ENCODE results near the gene CD7. TPM values are rescaled to one million over a fixed set of nuclear protein-coding genes. Genes with fewer than 3 reads are reported as not detected.
A peak's percentile ranks its signal among the peaks of the same experiment; 100 is the strongest.

CD7 gene
- total and polyA plus RNA-seq, 2 donors (not counting 1 experiment from before 2014, with no cell fraction given), result 0.67 to 1.3 TPM

- ChIA-PET CTCF (interaction anchor here (1.0 to 5.5 kb wide), 6 partner anchors 11 to 84 kb away, joined by 3 to 24 read pairs (median 6); no protein-coding TSS in a partner anchor), POLR2A (interaction anchor here (0.5 to 2.9 kb wide), 12 partner anchors 16 to 260 kb away, joined by 3 to 20 read pairs (median 6); partner anchors contain the start of genes CSNK1D, DCXR, SECTM1 and SLC16A3)
- H3K4me3 ChIP-seq (ENCODE audit: control extremely low read depth in 1 of 5, extremely low read depth in 1 of 5, insufficient read depth in 1 of 5, low read depth in 2 of 5, low read length in 4 of 5), result peak overlapping the region; percentile 71 to 99 (median 87)
- no peaks in the 10 kb centered on the region for H3K27me3 ChIP-seq (replicated peaks in 1 of 4; ENCODE audit: control extremely low read depth in 1 of 4, control insufficient read depth in 3 of 4, insufficient read depth in 4 of 4, low read length in 3 of 4)
- peak overlapping the region; percentile 99 to 100 for H3K27ac ChIP-seq (ENCODE audit: low read length in 2 of 2)
- ATAC-seq (ENCODE audit: low read depth) (peak; percentile 15), DNase-seq (peak; percentile 90)
- H3K36me3 ChIP-seq (replicated peaks in 1 of 2; ENCODE audit: control extremely low read depth in 1 of 2, control insufficient read depth in 1 of 2, extremely low read depth in 1 of 2, insufficient read depth in 2 of 2, low read length in 1 of 2), result no peaks in the 10 kb centered on the region
- intact Hi-C loops (cut with micrococcal nuclease), result loop anchor here (1.0 to 10.0 kb wide), 4 partner anchors 24 to 432 kb away; partner anchors contain the start of genes CSNK1D, HEXD, OGFOD3 and P4HB
- H3K4me1 Mint-ChIP-seq, result peaks cover 76% of the 10 kb centered on the region
- WGBS (ENCODE audit: insufficient coverage), result 7% methylated on average over 18 of the region's 19 CpGs
- H4K20me1 ChIP-seq (ENCODE audit: control insufficient read depth, insufficient read depth, low read length, poor library complexity, severe bottlenecking), result no peaks in the 10 kb centered on the region
- H3K79me2 ChIP-seq (ENCODE audit: control insufficient read depth, insufficient read depth, low read length), result no peaks in the 10 kb centered on the region
- no peaks in the 10 kb centered on the region for H3K9me3 Mint-ChIP-seq (ENCODE audit: insufficient read depth)
- H2AFZ ChIP-seq (ENCODE audit: insufficient read depth, low read depth, low read length, poor library complexity, severe bottlenecking), result peak overlapping the region; percentile 15
- H3K9ac ChIP-seq (ENCODE audit: low read length), result peak overlapping the region; percentile 99
- peak overlapping the region; percentile 100 for H3K27ac Mint-ChIP-seq
- peak overlapping the region; percentile 99 for H3K4me2 ChIP-seq (replicated peaks; ENCODE audit: low read depth, low read length, poor library complexity, severe bottlenecking)
- H3K4me3 Mint-ChIP-seq, result peak overlapping the region; percentile 99
- H3K27me3 Mint-ChIP-seq, result no peaks in the 10 kb centered on the region
- peaks cover 38 to 62% of the 10 kb centered on the region in 2 donors for H3K4me1 ChIP-seq (ENCODE audit: control insufficient read depth in 2 of 2, insufficient read depth in 2 of 2, low read length in 2 of 2)
- TF ChIP-seq, protein P1, sequence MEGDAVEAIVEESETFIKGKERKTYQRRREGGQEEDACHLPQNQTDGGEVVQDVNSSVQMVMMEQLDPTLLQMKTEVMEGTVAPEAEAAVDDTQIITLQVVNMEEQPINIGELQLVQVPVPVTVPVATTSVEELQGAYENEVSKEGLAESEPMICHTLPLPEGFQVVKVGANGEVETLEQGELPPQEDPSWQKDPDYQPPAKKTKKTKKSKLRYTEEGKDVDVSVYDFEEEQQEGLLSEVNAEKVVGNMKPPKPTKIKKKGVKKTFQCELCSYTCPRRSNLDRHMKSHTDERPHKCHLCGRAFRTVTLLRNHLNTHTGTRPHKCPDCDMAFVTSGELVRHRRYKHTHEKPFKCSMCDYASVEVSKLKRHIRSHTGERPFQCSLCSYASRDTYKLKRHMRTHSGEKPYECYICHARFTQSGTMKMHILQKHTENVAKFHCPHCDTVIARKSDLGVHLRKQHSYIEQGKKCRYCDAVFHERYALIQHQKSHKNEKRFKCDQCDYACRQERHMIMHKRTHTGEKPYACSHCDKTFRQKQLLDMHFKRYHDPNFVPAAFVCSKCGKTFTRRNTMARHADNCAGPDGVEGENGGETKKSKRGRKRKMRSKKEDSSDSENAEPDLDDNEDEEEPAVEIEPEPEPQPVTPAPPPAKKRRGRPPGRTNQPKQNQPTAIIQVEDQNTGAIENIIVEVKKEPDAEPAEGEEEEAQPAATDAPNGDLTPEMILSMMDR (IDR thresholded peaks at IDR 0.05), result no peak
- no peak for TF ChIP-seq EZH2 (IDR thresholded peaks at IDR 0.05; ENCODE audit: borderline replicate concordance, insufficient read depth, low read depth, low read length, poor library complexity, severe bottlenecking)
- H3K9me3 ChIP-seq (ENCODE audit: control extremely low read depth in 1 of 3, control insufficient read depth in 2 of 3, insufficient read depth in 1 of 3, low read length in 2 of 3), result no peaks in the 10 kb centered on the region
Observed at GRCh38 chr17:82297280-82297713, 20.1 kb downstream of the CD7 start.
